Amygdala (tissue), 56 donors: Measurements from ENCODE around the gene KCNC3.

ENCODE experiments used
- DNase-seq, 56 donors: peaks; one replicate each; lab custom pipeline; 2025; lab: John Stamatoyannopoulos, UW

The KCNC3 gene

DNA sequence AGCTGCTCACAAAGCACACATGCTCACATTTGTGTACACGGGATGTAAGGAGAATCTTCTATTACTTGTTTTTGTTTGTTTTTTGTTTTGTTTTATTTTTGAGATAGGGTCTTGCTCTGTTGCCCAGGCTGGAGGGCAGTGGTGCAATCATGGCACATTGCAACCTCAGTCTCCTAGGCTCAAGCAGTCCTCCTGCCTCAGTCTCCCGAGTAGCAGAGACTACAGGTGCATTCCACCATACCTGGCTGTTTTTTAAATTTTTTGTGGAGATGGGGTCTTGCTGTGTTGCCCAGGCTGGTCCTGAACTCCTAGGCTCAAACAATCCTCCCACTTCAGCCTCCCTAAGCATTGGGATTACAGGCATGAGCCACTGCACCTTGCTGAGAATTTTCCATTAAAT lies 41.8 kb downstream of the KCNC3 start:
- no peak for DNase-seq

DNA sequence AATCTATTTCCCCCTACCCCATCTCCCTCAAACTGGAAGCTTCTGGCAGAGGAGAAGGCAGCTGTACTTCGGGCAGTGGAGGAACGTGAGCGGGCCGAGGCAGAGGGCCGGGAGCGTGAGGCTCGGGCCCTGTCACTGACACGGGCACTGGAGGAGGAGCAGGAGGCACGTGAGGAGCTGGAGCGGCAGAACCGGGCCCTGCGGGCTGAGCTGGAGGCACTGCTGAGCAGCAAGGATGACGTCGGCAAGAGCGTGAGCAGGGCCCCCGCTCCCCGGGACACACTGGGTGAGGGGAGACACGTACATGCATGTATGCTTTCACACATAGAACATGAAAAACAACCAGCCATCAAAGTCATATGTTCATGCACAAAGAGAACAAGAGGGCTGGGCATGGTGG lies 42.7 kb downstream of the KCNC3 start:
- DNase-seq, result no peak

- DNase-seq, result no peak
These were observed 43.3 kb downstream of the KCNC3 start for GRCh38 chr19:50285833-50286232.

- DNase-seq, result no peak
These were observed 47.7 kb downstream of the KCNC3 start for GRCh38 chr19:50281491-50281890.

DNA sequence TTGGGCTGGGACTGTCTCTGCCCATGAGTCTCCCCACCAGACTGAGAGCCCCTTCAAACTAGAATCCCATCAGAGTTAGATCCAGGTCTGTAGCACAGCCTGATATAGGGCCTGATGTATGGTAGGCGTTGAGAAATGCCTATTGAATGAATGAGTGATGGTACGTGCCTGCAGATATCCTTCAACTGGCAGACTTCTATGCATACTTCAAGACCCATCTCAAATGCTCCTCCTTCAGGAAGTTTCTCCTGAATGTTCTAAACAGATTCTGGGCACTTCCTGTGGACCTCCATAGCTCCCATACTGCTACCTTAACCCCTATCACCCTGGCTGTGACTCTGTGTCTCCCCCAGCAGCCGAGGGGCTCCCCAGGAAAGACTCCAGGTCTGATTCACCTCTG lies 48.2 kb downstream of the KCNC3 start:
- DNase-seq, result no peak

GRCh38 chr19:50280074-50280473 lies 49.1 kb downstream of the KCNC3 start:
- no peak for DNase-seq

- no peak for DNase-seq
These were observed 51.1 kb downstream of the KCNC3 start for GRCh38 chr19:50277966-50278580.

- no peak for DNase-seq
These were observed 52.7 kb downstream of the KCNC3 start for GRCh38 chr19:50276370-50277063.

DNA sequence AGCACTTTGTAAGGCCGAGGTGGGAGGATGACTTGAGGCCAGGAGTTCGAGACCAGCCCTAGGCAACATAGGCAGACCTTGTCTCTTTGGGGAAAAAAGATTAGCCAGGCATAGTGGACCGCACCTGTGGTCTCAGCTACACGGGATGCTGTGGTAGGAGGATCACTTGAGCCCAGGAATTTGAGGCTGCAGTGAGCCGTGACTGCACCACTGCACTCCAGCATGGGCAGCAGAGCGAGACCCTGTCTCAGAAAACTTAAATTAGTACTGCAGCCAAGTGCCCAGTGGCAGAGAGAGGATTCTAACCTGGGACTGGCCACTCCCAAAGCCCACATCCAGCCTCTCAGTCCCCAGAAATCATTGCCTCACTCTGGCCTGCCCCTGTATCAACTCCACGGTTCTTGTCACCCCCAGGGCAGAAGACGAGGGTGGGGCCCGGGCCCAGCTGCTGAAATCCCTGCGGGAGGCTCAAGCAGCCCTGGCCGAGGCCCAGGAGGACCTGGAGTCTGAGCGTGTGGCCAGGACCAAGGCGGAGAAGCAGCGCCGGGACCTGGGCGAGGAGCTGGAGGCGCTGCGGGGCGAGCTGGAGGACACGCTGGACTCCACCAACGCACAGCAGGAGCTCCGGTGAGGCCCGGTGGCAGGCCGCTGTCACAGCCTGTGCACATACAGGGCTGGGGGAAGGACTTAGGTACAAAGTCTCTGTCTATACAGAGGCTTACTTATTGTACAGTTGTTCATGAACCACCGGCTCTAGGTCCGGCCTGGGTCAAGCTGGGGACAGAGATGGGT lies 53.4 kb downstream of the KCNC3 start:
- no peak for DNase-seq

- DNase-seq, result no peak
These were observed 55.4 kb downstream of the KCNC3 start for GRCh38 chr19:50273821-50274220.

- no peak for DNase-seq
These were observed 56.8 kb downstream of the KCNC3 start for GRCh38 chr19:50272263-50272897.

DNA sequence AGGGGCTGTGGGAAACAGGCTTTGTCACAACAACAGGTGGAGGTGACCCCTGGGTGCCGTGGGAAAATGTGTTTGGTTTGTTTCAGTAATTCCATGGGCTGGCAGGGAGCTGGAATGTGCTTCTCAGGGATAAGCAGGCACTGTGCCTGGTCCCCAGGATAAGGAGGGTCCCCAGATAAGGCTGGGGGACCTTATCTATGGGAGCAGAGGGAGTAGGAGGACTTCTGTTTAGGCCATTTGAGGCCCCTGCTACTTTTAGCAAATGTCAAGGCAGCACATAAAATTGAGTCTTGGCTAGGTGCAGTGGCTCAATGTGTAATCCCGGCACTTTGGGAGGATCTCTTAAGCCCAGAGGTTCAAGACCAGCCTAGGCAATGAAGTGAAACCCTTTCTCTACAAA lies 59.5 kb downstream of the KCNC3 start:
- DNase-seq, result no peak

DNA sequence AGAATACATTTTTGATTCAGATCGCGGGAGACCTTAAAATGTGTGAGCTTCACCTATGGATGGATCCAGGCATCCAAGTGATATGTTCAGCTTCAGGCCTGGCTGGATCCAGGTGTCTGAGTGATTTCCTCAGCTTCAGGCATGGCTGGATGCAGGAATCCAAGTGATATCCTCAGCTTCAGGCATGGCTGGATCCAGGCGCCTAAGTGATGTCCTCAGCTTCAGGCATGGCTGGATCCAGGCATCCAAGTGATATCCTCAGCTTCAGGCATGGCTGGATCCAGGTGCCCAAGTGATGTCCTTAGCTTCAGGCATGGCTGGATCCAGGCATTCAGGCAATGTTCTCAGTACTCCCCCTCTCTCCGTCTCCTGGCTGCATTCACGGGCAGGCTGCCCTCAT lies 60.7 kb downstream of the KCNC3 start:
- no peak for DNase-seq

DNA sequence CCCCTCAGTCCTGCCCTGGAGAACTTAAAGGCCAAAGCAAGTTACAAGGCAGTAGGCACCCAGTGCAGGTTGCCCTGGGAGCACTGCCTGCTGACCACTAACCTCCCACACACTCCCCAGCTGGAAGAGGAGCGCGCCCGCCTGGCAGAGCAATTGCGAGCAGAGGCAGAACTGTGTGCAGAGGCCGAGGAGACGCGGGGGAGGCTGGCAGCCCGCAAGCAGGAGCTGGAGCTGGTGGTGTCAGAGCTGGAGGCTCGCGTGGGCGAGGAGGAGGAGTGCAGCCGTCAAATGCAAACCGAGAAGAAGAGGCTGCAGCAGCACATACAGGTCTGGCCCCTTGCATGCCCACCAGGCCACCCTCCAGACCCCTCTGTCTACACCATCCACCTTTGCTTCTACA lies 61.1 kb downstream of the KCNC3 start:
- DNase-seq, result peak in 5 of 56 donors; percentile 0 to 18 (median 7)

DNA sequence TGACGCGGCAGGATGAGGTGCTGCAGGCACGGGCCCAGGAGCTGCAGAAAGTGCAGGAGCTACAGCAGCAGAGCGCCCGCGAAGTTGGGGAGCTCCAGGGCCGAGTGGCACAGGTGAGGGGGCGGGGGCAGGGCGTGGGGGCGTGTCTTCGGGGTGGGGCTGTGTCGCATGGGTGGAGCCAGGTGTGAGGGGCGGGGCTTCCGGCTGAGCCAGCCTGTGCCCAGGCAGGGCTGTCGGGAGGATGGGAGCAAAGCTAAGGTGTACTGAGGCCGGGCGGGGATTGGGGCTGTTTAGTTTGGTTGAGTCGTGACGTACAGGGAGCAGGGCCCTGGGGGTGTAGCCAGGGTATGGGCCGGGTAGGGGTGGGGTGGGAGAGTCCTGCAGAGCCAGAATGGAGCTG lies 62.3 kb downstream of the KCNC3 start:
- no peak for DNase-seq

- DNase-seq, result no peak
These were observed 63.1 kb downstream of the KCNC3 start for GRCh38 chr19:50266041-50266440.

DNA sequence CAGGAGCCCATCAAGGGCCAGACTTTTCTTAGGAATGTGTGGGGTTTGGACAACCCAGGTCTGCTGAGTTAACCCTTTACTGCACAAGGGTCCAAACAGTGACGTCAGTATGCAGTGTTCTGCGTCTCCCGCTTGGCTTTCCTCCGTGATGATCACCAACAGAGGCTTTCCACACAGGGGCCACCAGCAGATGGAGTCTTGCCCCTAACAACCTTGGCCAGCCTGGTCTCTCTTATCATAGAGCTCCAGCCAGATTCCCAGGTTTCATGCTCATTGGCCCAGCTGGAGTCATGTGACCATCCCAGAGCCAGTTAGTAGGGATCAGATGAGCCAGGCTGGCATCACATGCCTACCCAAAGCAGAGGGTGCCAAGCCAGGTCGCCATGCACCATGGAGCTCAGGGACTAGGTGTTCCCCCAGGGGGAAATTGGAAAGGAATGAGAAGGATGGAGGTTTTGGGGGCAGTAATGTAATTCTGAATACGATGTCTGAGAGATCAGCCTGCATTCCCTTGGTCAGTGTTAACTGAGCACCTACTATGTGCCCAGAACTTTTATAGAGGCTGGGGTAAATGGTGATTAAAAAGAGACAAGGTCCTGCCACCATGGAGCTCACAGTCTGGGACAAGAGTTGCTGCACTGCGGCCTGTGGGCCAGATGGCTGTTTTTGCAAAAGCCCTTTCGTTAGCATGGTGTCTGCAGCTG lies 64.5 kb downstream of the KCNC3 start:
- no peak for DNase-seq

DNA sequence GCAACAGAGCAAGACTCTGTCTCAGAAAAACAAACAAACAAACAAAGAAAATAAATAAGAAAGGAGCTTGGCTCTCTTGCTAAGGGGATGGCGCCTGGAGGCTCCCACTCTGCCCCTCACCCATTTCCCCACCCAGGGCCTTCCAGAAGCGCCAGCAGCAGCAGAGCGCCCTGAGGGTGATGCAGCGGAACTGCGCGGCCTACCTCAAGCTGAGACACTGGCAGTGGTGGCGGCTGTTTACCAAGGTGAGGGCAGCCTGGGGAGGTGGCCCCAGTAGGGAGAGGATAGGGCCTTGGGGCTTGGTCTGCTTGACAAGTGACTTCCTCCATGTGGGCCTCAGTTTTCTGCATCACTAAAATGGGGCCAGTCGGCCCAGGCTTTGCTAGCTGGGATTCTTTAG lies 66.0 kb downstream of the KCNC3 start:
- no peak for DNase-seq
